Measurements from ENCODE around the gene RAB3A.

DNA sequence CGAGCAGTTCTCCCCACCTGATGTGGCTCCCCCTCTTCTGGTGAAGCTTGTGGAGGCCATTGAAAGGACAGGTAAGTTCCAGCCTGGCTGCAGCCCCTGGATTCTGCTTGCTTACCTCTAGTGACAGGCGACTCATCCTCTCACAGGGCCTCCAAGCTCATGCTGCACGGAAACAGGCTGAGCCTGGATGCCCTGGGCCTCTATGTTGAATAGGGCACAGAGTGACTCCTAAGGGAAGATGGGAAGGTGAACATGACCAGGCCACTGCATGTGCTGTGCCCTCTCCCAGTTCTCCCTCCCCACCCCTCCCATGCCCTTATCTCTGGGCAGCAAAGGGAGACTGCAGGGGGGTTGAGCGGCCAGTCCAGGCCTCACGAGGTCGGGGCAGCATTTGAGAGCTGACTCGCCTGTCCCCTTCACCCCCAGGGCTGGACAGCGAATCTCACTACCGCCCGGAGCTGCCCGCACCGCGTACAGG lies 43.3 kb downstream of the RAB3A start:
- TF ChIP-seq, protein P1, sequence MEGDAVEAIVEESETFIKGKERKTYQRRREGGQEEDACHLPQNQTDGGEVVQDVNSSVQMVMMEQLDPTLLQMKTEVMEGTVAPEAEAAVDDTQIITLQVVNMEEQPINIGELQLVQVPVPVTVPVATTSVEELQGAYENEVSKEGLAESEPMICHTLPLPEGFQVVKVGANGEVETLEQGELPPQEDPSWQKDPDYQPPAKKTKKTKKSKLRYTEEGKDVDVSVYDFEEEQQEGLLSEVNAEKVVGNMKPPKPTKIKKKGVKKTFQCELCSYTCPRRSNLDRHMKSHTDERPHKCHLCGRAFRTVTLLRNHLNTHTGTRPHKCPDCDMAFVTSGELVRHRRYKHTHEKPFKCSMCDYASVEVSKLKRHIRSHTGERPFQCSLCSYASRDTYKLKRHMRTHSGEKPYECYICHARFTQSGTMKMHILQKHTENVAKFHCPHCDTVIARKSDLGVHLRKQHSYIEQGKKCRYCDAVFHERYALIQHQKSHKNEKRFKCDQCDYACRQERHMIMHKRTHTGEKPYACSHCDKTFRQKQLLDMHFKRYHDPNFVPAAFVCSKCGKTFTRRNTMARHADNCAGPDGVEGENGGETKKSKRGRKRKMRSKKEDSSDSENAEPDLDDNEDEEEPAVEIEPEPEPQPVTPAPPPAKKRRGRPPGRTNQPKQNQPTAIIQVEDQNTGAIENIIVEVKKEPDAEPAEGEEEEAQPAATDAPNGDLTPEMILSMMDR (conservative IDR thresholded peaks at IDR 0.05), result peak; percentile 34; the same call in 1 of the 2 replicates
- TF ChIP-seq EZH2 (IDR thresholded peaks at IDR 0.05; ENCODE audit: low read depth), result no peak
